Activated B cell treated with CpG ODN at 0.5 μM for 24 hours (primary cell): Measurements from ENCODE around the gene ERO1B. TPM values are rescaled to one million over a fixed set of nuclear protein-coding genes. Genes with fewer than 3 reads are reported as not detected.
A peak's percentile ranks its signal among the peaks of the same experiment; 100 is the strongest.

Source experiments
- ATAC-seq: fragments of 200-7000 bp; cut with Tn5 transposase; one replicate; pipeline ENCODE4 v1.10.0; 2021; ENCODE audit warnings: low read depth, mild to moderate bottlenecking, moderate library complexity
- CTCF ChIA-PET: fragments of 350-600 bp; sonication (Branson Sonifier 250); formaldehyde crosslinking; loops from one replicate; lab custom pipeline; 2021; ENCODE audit warnings: antibody characterized with exemption; lab: Charles Lee
- POLR2A ChIA-PET: fragments of 350-600 bp; sonication (Branson Sonifier 250); formaldehyde crosslinking; loops from one replicate; lab custom pipeline; 2021; ENCODE audit warnings: antibody characterized with exemption; lab: Charles Lee
- DNase-seq: peaks from one replicate; pipeline ENCODE4 v3.0.0; 2022
- H3K27ac Mint-ChIP-seq: one replicate; pipeline ENCODE4 v1.8.0; 2020; ENCODE audit warnings: mixed read lengths
- H3K27me3 Mint-ChIP-seq: one replicate; pipeline ENCODE4 v1.8.0; 2021; ENCODE audit warnings: mixed read lengths
- H3K36me3 Mint-ChIP-seq: one replicate; pipeline ENCODE4 v1.8.0; 2021; ENCODE audit warnings: low read depth, mixed read lengths
- H3K4me1 Mint-ChIP-seq: one replicate; pipeline ENCODE4 v1.8.0; 2021; ENCODE audit warnings: mixed read lengths
- H3K4me3 Mint-ChIP-seq: one replicate; pipeline ENCODE4 v1.8.0; 2020; ENCODE audit warnings: mild to moderate bottlenecking, mixed read lengths
- H3K9me3 Mint-ChIP-seq: one replicate; pipeline ENCODE4 v1.8.0; 2020; ENCODE audit warnings: mixed read lengths
- intact Hi-C: fragments of 100-400 bp; cut with micrococcal nuclease; formaldehyde crosslinking; loops from one replicate; pipeline ENCODE4 v1.15.1; 2024
- total RNA-seq: library from RNA; stranded (reverse); gene quantifications from 2 replicates; pipeline ENCODE4 v1.2.3, GENCODE V29; 2022
- TF ChIP-seq, protein P1 (sequence below): fragments of 200-600 bp; IDR thresholded peaks from one replicate; pipeline ENCODE4 v1.8.0; 2022; ENCODE audit warnings: antibody characterized with exemption, mild to moderate bottlenecking

ERO1B gene
- total RNA-seq, 1 donor from 2014 or later = 17.5 TPM

DNA sequence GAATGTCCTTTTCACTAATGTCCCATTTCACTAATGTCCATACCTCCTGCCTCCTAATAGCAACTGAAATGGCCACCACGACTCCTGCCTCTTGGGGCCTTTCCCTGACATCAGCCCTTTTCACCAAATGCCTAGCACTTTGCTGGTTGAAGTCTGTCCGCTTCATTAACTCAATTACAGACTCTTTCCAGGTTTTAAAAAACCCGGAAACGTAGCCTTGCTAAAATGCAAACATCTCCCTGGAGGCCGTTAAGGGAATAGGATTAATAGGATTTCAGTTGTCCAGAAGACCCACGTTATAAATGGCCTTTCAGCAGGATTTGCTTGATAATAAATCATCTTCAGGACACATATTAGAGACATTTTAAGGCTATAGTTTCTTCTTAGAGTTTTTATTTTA, 25.7 kb upstream of the ERO1B start:
- no peaks in the 10 kb centered on the region for H3K9me3 Mint-ChIP-seq
- TF ChIP-seq, protein P1, sequence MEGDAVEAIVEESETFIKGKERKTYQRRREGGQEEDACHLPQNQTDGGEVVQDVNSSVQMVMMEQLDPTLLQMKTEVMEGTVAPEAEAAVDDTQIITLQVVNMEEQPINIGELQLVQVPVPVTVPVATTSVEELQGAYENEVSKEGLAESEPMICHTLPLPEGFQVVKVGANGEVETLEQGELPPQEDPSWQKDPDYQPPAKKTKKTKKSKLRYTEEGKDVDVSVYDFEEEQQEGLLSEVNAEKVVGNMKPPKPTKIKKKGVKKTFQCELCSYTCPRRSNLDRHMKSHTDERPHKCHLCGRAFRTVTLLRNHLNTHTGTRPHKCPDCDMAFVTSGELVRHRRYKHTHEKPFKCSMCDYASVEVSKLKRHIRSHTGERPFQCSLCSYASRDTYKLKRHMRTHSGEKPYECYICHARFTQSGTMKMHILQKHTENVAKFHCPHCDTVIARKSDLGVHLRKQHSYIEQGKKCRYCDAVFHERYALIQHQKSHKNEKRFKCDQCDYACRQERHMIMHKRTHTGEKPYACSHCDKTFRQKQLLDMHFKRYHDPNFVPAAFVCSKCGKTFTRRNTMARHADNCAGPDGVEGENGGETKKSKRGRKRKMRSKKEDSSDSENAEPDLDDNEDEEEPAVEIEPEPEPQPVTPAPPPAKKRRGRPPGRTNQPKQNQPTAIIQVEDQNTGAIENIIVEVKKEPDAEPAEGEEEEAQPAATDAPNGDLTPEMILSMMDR = no peak
- H3K27me3 Mint-ChIP-seq = peaks cover 2% of the 10 kb centered on the region
- intact Hi-C loops = no loop called here
- DNase-seq = no peak
- ChIA-PET POLR2A (no interaction called here), CTCF (no interaction called here)
- no peak overlapping the region for H3K27ac Mint-ChIP-seq
- ATAC-seq = no peak
- no peaks in the 10 kb centered on the region for H3K4me1 Mint-ChIP-seq
- H3K4me3 Mint-ChIP-seq = no peak overlapping the region
- H3K36me3 Mint-ChIP-seq = no peaks in the 10 kb centered on the region

DNA sequence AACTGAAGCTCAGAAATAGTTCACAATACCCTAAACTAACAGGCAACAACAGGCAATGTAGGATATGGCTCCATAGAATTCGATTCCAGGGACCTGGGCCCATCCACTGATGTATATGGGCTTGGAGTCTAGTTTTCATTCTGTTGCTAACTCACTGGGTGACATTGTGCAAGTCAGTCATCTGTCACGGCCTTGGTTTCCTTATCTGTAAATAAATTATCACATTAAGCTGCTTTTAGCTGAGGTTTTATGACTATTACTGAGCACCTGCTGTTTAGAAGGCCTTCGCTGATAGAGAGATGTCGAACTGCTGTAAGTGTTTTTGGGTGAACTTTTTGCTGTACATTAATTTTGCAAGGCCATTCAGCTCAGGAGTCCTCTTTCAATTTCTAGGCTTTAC, 22.9 kb upstream of the ERO1B start:
- CTCF ChIA-PET = no interaction called here
- Mint-ChIP-seq H3K4me3 (no peak overlapping the region), H3K27me3 (no peaks in the 10 kb centered on the region), H3K4me1 (no peaks in the 10 kb centered on the region), H3K27ac (no peak overlapping the region), H3K36me3 (no peaks in the 10 kb centered on the region), H3K9me3 (no peaks in the 10 kb centered on the region)
- TF ChIP-seq, protein P1 = no peak
- intact Hi-C loops = no loop called here
- no peak for DNase-seq
- POLR2A ChIA-PET = no interaction called here
- ATAC-seq = no peak

- intact Hi-C loops = loop anchor here (1.0 kb wide), 1 partner anchor 194 kb away; no protein-coding TSS in a partner anchor
- no peak for DNase-seq
- peak; percentile 40 for ATAC-seq
- H3K4me1 Mint-ChIP-seq = no peaks in the 10 kb centered on the region
- no peaks in the 10 kb centered on the region for H3K27me3 Mint-ChIP-seq
- H3K9me3 Mint-ChIP-seq = no peaks in the 10 kb centered on the region
- H3K36me3 Mint-ChIP-seq = no peaks in the 10 kb centered on the region
- H3K27ac Mint-ChIP-seq = no peak overlapping the region
- POLR2A ChIA-PET = no interaction called here
- no peak overlapping the region for H3K4me3 Mint-ChIP-seq
- TF ChIP-seq, protein P1 = no peak
- CTCF ChIA-PET = no interaction called here
Observed at GRCh38 chr1:236303675-236304074, 21.9 kb upstream of the ERO1B start.

DNA sequence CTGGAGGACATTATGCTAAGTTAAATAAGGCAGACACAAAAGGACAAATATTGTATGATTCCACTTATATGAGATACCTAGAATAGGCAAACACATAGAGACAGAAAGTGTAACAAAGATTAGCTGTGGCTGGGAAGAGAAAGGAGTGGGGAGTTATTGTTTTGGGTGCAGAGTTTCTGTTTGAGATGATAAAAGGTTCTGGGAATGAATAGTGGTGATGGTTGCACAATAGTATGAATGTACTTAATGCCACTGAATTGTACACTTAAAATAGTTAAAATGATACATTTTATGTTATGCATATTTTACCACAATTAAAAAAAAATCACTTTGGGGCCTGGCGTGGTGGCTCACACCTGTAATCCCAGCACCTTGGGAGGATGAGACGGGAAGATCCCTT, 21.2 kb upstream of the ERO1B start:
- Mint-ChIP-seq H3K9me3 (no peaks in the 10 kb centered on the region), H3K27me3 (no peaks in the 10 kb centered on the region), H3K4me3 (no peak overlapping the region), H3K4me1 (no peaks in the 10 kb centered on the region), H3K36me3 (no peaks in the 10 kb centered on the region), H3K27ac (no peak overlapping the region)
- CTCF ChIA-PET = no interaction called here
- ATAC-seq (no peak), DNase-seq (no peak)
- intact Hi-C loops = loop anchor here (1.0 kb wide), 1 partner anchor 194 kb away; no protein-coding TSS in a partner anchor
- TF ChIP-seq, protein P1 = no peak
- POLR2A ChIA-PET = no interaction called here

- no peaks in the 10 kb centered on the region for H3K9me3 Mint-ChIP-seq
- H3K4me1 Mint-ChIP-seq = no peaks in the 10 kb centered on the region
- H3K36me3 Mint-ChIP-seq = no peaks in the 10 kb centered on the region
- POLR2A ChIA-PET = no interaction called here
- no peak for DNase-seq
- intact Hi-C loops = no loop called here
- TF ChIP-seq, protein P1 = no peak
- H3K27ac Mint-ChIP-seq = no peak overlapping the region
- no peak overlapping the region for H3K4me3 Mint-ChIP-seq
- H3K27me3 Mint-ChIP-seq = no peaks in the 10 kb centered on the region
- CTCF ChIA-PET = no interaction called here
- ATAC-seq = no peak
Observed at GRCh38 chr1:236301958-236302335, 20.2 kb upstream of the ERO1B start.
